TTC549 (cell line): ENCODE data around the gene CLSTN2.

Experiments used
- FAIRE-seq: peaks from 2 replicates; lab custom pipeline; 2012; peaks lifted over from hg19 to GRCh38; lab: Jason Lieb, UNC

CLSTN2 gene

GRCh38 chr3:140187656-140188221 lies 252.8 kb downstream of the CLSTN2 start:
- no peak for FAIRE-seq

GRCh38 chr3:140188285-140188684 lies 253.3 kb downstream of the CLSTN2 start:
- no peak for FAIRE-seq

- no peak for FAIRE-seq
Observed at GRCh38 chr3:140189267-140189666, 254.3 kb downstream of the CLSTN2 start.

GRCh38 chr3:140189976-140190375 lies 255.0 kb downstream of the CLSTN2 start:
- FAIRE-seq: no peak

GRCh38 chr3:140196970-140197369 lies 262.0 kb downstream of the CLSTN2 start:
- FAIRE-seq: no peak

GRCh38 chr3:140198242-140198641 lies 263.3 kb downstream of the CLSTN2 start:
- FAIRE-seq: no peak

- no peak for FAIRE-seq
Observed at GRCh38 chr3:140199008-140199407, 264.0 kb downstream of the CLSTN2 start.

- FAIRE-seq: no peak
Observed at GRCh38 chr3:140199743-140200142, 264.8 kb downstream of the CLSTN2 start.

- no peak for FAIRE-seq
Observed at GRCh38 chr3:140203510-140203909, 268.5 kb downstream of the CLSTN2 start.

- no peak for FAIRE-seq
Observed at GRCh38 chr3:140204271-140204984, 269.4 kb downstream of the CLSTN2 start.

GRCh38 chr3:140205598-140205997 lies 270.6 kb downstream of the CLSTN2 start:
- no peak for FAIRE-seq

- no peak for FAIRE-seq
Observed at GRCh38 chr3:140206196-140207040, 271.4 kb downstream of the CLSTN2 start.

- FAIRE-seq: no peak
Observed at GRCh38 chr3:140207541-140207940, 272.6 kb downstream of the CLSTN2 start.

- FAIRE-seq: no peak
Observed at GRCh38 chr3:140216249-140216648, 281.3 kb downstream of the CLSTN2 start.

GRCh38 chr3:140219291-140219690 lies 284.3 kb downstream of the CLSTN2 start:
- no peak for FAIRE-seq

- no peak for FAIRE-seq
Observed at GRCh38 chr3:140219923-140220452, 285.0 kb downstream of the CLSTN2 start.

GRCh38 chr3:140223197-140223596 lies 288.2 kb downstream of the CLSTN2 start:
- FAIRE-seq: no peak

GRCh38 chr3:140223631-140224030 lies 288.6 kb downstream of the CLSTN2 start:
- FAIRE-seq: no peak

- FAIRE-seq: no peak
Observed at GRCh38 chr3:140224307-140224706, 289.3 kb downstream of the CLSTN2 start.

GRCh38 chr3:140225996-140226395 lies 291.0 kb downstream of the CLSTN2 start:
- FAIRE-seq: no peak

GRCh38 chr3:140233702-140234101 lies 298.7 kb downstream of the CLSTN2 start:
- no peak for FAIRE-seq

- FAIRE-seq: no peak
Observed at GRCh38 chr3:140234256-140234655, 299.3 kb downstream of the CLSTN2 start.
